HG02870 (cell line): Measurements from ENCODE around the gene TRIM47.

Source experiments
- ATAC-seq: cut with Tn5 transposase; IDR thresholded peaks from one replicate; pipeline ENCODE4 v1.9.1; 2021; ENCODE audit warnings: mild to moderate bottlenecking, moderate library complexity; ENCODE audit not compliant: unreplicated experiment

The TRIM47 gene

GRCh38 chr17:75878174-75878998 lies at the start of gene TRIM47:
TRIM47 (minus strand) TSS chr17:75878581; CDS start chr17:75878548, 33 bp downstream.
- no peak for ATAC-seq

GRCh38 chr17:75927286-75927922 lies 49.0 kb upstream of the TRIM47 start:
- ATAC-seq = no peak

GRCh38 chr17:75926456-75926855 lies 48.1 kb upstream of the TRIM47 start:
- no peak for ATAC-seq

GRCh38 chr17:75925912-75926311 lies 47.5 kb upstream of the TRIM47 start:
- ATAC-seq = no peak

- ATAC-seq = no peak
Measured at GRCh38 chr17:75925103-75925502, 46.7 kb upstream of the TRIM47 start.

GRCh38 chr17:75922963-75923874 lies 44.8 kb upstream of the TRIM47 start:
- no peak for ATAC-seq

GRCh38 chr17:75922173-75922961 lies 44.0 kb upstream of the TRIM47 start:
- ATAC-seq = no peak

- ATAC-seq = no peak
Measured at GRCh38 chr17:75921596-75921995, 43.2 kb upstream of the TRIM47 start.

GRCh38 chr17:75920045-75920560 lies 41.7 kb upstream of the TRIM47 start:
- no peak for ATAC-seq

GRCh38 chr17:75919611-75920010 lies 41.2 kb upstream of the TRIM47 start:
- no peak for ATAC-seq

GRCh38 chr17:75917917-75918445 lies 39.6 kb upstream of the TRIM47 start:
- ATAC-seq = no peak

- no peak for ATAC-seq
Measured at GRCh38 chr17:75917141-75917916, 38.9 kb upstream of the TRIM47 start.

GRCh38 chr17:75915268-75915667 lies 36.9 kb upstream of the TRIM47 start:
- no peak for ATAC-seq

GRCh38 chr17:75914643-75915267 lies 36.4 kb upstream of the TRIM47 start:
- ATAC-seq = no peak

GRCh38 chr17:75913537-75914210 lies 35.3 kb upstream of the TRIM47 start:
- no peak for ATAC-seq

GRCh38 chr17:75910699-75911098 lies 32.3 kb upstream of the TRIM47 start:
- no peak for ATAC-seq

GRCh38 chr17:75909812-75910274 lies 31.5 kb upstream of the TRIM47 start:
- ATAC-seq = no peak
